GM19351 (cell line): ENCODE measurements around the gene EGFL7.

Experiments used
- ATAC-seq: cut with Tn5 transposase; IDR thresholded peaks from one replicate; pipeline ENCODE4 v1.9.1; 2021; ENCODE audit warnings: mild to moderate bottlenecking, moderate library complexity; ENCODE audit not compliant: unreplicated experiment

Gene EGFL7

DNA sequence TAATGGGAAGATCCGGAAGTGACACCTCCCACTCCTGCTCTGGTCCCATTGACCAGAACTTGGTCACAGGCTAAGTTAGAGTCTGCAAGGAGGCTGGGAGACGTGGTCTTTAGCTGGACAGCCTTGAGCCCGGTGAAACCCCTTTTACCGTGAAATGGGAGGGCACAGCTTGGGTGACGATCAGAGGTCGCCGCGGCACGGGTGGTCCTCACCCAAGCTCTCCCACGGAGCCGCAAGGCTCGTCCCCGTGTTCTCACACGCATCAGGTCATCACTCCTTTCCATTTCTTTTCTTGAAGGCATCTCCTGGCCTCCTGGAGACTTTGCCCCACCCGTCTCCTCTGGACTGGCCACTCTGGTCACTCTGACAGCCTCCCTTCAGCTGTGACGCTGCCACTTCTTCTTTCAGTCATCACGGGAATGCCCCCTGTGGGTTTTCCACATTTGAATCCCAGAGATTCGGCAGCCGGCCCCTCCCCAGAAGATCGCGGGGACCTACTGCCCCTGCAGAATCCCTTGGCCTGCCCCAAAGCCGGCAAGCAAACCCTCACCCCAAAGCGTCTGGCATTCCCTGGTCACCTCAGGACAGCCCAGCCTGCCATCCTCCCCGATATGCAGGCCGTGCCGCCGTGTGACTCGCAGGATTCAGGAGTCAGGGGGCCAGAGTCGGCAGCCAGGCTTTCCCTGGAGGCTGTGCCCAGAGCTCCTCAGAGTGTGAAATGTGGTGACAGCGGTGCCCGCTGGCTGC, 18.9 kb upstream of the EGFL7 start:
- ATAC-seq, result no peak

DNA sequence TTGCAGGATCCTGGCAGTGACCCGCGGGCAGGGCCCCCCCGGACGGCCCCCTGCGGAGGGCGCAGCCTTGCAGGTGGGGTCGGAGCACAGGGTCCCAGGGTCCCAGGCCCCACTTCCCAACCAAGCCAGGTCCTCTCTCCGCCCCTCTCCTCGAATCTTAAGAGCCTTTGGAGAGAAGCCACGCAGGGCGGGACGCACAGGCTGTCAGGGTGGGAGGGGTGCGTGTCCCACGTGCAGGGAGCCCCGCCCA, 18.4 kb upstream of the EGFL7 start:
- no peak for ATAC-seq

GRCh38 chr9:136644593-136645351, 17.9 kb upstream of the EGFL7 start:
- peak; percentile 62 for ATAC-seq

- ATAC-seq, result no peak
Measured at GRCh38 chr9:136645352-136645902, 17.3 kb upstream of the EGFL7 start.

GRCh38 chr9:136645903-136646754, 16.6 kb upstream of the EGFL7 start:
- no peak for ATAC-seq

- ATAC-seq, result no peak
Measured at GRCh38 chr9:136646827-136647711, 15.6 kb upstream of the EGFL7 start.

- ATAC-seq, result no peak
Measured at GRCh38 chr9:136648751-136649150, 14.0 kb upstream of the EGFL7 start.

GRCh38 chr9:136650021-136650420, 12.7 kb upstream of the EGFL7 start:
- no peak for ATAC-seq

DNA sequence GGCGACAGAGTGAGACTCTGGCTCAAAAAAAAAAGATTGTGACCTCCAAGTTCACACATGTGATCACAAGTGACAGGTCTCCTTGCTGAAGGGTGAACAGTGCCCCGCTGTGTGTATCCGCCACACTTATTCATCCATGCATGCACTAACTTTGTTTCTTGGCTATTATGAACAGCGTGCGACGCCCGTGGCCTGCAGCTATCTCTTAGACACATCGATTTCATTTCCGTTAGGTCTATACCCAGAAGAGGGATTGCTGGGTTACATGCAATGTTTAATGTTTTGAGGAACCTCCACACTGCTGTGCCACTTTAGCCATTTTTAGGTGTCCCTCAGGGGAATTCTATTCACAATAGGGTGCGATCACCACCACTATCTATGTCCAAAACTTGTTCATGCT, 12.1 kb upstream of the EGFL7 start:
- no peak for ATAC-seq

GRCh38 chr9:136651860-136652259, 10.9 kb upstream of the EGFL7 start:
- no peak for ATAC-seq

DNA sequence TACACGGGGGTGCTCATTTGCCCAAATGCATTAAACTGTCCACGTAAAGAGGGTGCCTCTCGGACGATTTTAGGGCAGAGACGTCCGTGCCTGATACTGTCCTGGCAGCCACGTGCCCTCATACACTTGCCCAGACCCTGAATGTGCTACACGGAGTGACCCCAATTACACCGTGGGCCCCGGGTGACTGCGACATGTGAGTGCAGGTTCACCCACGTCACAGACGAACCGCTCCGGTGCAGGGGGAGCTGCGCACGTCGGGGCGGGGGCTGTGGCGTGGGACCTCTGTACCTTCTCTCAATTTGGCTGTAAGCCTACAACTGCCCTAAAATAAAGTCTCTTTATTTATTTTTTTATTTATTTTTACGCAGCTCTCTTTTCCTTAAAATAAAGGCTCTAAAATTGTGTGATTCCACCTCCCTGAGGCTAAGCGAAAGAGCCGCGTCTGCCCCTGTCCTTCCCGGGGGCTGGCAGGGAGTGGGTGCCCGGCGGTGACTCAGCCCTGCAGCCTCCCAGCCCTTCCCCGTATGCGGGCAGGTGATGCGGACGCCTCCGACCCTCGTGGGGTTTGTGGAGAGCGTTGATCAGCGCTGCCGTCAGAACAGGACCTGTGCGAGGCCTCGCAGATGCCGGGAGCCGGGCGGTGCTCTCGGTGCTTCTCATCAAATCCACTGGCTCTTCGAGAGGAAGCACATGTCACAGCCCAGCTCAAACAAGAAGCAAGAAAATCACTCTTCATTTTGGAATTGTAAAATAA, 9.2 kb upstream of the EGFL7 start:
- ATAC-seq, result no peak

- no peak for ATAC-seq
Measured at GRCh38 chr9:136654820-136655535, 7.7 kb upstream of the EGFL7 start.

DNA sequence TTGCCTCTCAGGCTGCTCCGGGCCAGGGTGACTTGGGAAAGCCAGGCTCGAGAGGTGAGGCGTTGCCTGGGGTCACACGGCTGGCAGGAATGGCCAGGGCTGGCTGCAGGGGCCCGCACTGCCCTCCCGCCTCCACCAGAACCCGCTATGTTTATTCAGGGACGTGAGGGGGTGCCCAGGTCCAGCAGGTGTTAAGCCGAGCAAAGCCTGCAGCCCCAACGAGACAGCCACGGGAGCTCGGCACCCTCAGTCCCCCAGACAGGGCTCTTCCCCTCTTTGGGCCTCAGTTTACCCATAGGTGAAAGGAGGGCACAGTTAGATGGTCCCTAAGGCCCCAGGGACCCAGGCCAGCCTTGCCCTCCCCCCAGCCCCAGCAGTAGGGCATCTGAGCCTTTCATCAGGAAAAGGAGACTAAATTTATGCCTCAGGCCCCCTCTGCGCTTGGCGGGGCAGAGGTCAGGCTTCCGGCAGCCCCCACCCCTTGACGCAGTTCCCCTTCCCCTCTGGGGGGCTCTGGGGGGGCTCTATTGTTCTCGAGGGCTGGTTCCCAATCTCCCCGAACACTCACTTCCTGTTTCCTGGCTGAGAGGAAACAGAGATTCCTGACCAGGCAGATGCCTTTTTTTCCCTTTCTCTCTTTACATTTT, 7.1 kb upstream of the EGFL7 start:
- no peak for ATAC-seq

- no peak for ATAC-seq
Measured at GRCh38 chr9:136656183-136656738, 6.5 kb upstream of the EGFL7 start.

GRCh38 chr9:136656795-136657611, 5.7 kb upstream of the EGFL7 start:
- no peak for ATAC-seq

- no peak for ATAC-seq
Measured at GRCh38 chr9:136657974-136658848, 4.5 kb upstream of the EGFL7 start.
